Subcutaneous adipose tissue (tissue), 4 donors: ENCODE data around the gene CILP2. TPM values are rescaled to one million over a fixed set of nuclear protein-coding genes. Genes with fewer than 3 reads are reported as not detected.

Source experiments
- CTCF ChIP-seq: fragments of 450-650 bp; IDR thresholded peaks from one replicate; pipeline ENCODE4 v1.5.1; 2016; ENCODE audit warnings: low read depth, mild to moderate bottlenecking, control low read depth, antibody characterized with exemption, moderate library complexity
- total RNA-seq, 4 donors: library from RNA; depleted of rRNA; stranded (reverse); fragments of >200 nt; gene quantifications; one replicate each; pipeline ENCODE4 v1.1.0, GENCODE V29; 2016

Gene CILP2
- total RNA-seq, 4 donors from 2014 or later: 0.38 to 0.85 TPM; not detected in 2

- no peak for TF ChIP-seq CTCF
Measured at GRCh38 chr19:19563348-19563848, 25.3 kb downstream of the CILP2 start.

GRCh38 chr19:19566306-19566705 lies 28.2 kb downstream of the CILP2 start:
- no peak for TF ChIP-seq CTCF

- TF ChIP-seq CTCF: no peak
Measured at GRCh38 chr19:19567391-19567790, 29.3 kb downstream of the CILP2 start.

- TF ChIP-seq CTCF: no peak
Measured at GRCh38 chr19:19568802-19569756, 31.0 kb downstream of the CILP2 start.

- no peak for TF ChIP-seq CTCF
Measured at GRCh38 chr19:19570571-19570970, 32.5 kb downstream of the CILP2 start.

GRCh38 chr19:19571071-19571786 lies 33.2 kb downstream of the CILP2 start:
- TF ChIP-seq CTCF: no peak

GRCh38 chr19:19575411-19575810 lies 37.3 kb downstream of the CILP2 start:
- no peak for TF ChIP-seq CTCF
